Parathyroid adenoma (tissue), 2 donors: ENCODE data around the gene C3orf70.

ENCODE experiments used
- H2AFZ ChIP-seq: fragments of 300-600 bp; sonication (generic); one replicate; pipeline ENCODE4 v1.7.0; 2017; ENCODE audit warnings: antibody characterized with exemption, mild to moderate bottlenecking
- H3K27ac ChIP-seq: fragments of 300-600 bp; sonication (generic); one replicate; pipeline ENCODE4 v1.7.0; 2017
- H3K27me3 ChIP-seq: fragments of 300-600 bp; sonication (generic); one replicate; pipeline ENCODE4 v1.7.0; 2017; ENCODE audit warnings: low read length; ENCODE audit not compliant: control insufficient read depth, insufficient read depth
- H3K36me3 ChIP-seq: fragments of 300-600 bp; sonication (generic); one replicate; pipeline ENCODE4 v1.7.0; 2017; ENCODE audit warnings: low read length; ENCODE audit not compliant: control insufficient read depth, insufficient read depth
- H3K4me1 ChIP-seq: fragments of 300-600 bp; sonication (generic); one replicate; pipeline ENCODE4 v1.7.0; 2017; ENCODE audit warnings: control low read depth
- H3K4me2 ChIP-seq: fragments of 300-600 bp; sonication (generic); one replicate; pipeline ENCODE4 v1.7.0; 2017; ENCODE audit warnings: low read length
- H3K4me3 ChIP-seq: fragments of 300-600 bp; sonication (generic); one replicate; pipeline ENCODE4 v1.7.0; 2017; ENCODE audit warnings: low read depth, low read length
- H3K79me2 ChIP-seq: fragments of 300-600 bp; sonication (generic); one replicate; pipeline ENCODE4 v1.7.0; 2017; ENCODE audit warnings: control low read depth
- H3K9ac ChIP-seq: fragments of 300-600 bp; sonication (generic); one replicate; pipeline ENCODE4 v1.7.0; 2017; ENCODE audit warnings: mild to moderate bottlenecking
- H3K9me3 ChIP-seq: fragments of 300-600 bp; sonication (generic); one replicate; pipeline ENCODE4 v1.7.0; 2017; ENCODE audit warnings: low read length; ENCODE audit not compliant: control insufficient read depth
- TF ChIP-seq, protein P1 (sequence below): fragments of 300-600 bp; sonication (generic); IDR thresholded peaks from one replicate; pipeline ENCODE4 v1.7.0; 2017; ENCODE audit warnings: antibody characterized with exemption, mild to moderate bottlenecking
- donor health status: primary hyperparathyroidism.

Gene C3orf70

DNA sequence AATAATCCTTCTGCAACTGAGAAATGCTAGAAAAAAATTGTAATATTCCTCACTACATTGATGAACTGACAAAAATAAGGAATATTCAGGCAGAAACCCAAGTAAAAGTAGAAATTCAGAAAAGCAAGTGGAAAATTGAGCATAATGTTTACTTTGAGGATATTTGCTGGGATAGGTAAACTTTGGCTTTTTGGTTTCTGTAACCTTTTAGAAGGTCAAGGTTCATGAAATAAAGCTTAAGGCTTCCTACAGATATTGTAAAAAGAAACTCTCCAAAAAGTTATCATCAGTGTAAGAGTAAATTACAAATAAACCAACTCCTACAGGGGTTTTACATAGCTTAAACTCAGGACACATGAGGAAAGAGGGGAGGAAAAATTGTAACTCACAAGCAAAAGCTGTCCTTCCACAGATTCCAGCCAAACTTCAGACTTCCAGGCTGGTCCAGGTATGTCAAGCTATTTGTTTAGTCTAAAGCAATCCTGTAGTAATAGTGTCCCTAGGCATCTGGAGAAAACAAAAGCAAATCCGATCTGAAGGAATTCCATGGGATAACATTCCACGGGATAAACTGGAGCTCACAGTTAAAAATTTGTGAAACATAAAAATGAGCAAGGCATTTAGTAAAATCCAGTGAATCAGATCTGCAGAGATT, 21.1 kb downstream of the C3orf70 start:
- Histone ChIP-seq H2AFZ (no peak overlapping the region), H3K9ac (no peak overlapping the region), H3K4me3 (no peak overlapping the region), H3K4me1 (no peaks in the 10 kb centered on the region), H3K27ac (no peak overlapping the region), H3K9me3 (no peaks in the 10 kb centered on the region), H3K27me3 (no peaks in the 10 kb centered on the region), H3K36me3 (no peaks in the 10 kb centered on the region), H3K4me2 (no peak overlapping the region), H3K79me2 (no peaks in the 10 kb centered on the region)
- TF ChIP-seq, protein P1, sequence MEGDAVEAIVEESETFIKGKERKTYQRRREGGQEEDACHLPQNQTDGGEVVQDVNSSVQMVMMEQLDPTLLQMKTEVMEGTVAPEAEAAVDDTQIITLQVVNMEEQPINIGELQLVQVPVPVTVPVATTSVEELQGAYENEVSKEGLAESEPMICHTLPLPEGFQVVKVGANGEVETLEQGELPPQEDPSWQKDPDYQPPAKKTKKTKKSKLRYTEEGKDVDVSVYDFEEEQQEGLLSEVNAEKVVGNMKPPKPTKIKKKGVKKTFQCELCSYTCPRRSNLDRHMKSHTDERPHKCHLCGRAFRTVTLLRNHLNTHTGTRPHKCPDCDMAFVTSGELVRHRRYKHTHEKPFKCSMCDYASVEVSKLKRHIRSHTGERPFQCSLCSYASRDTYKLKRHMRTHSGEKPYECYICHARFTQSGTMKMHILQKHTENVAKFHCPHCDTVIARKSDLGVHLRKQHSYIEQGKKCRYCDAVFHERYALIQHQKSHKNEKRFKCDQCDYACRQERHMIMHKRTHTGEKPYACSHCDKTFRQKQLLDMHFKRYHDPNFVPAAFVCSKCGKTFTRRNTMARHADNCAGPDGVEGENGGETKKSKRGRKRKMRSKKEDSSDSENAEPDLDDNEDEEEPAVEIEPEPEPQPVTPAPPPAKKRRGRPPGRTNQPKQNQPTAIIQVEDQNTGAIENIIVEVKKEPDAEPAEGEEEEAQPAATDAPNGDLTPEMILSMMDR: no peak

DNA sequence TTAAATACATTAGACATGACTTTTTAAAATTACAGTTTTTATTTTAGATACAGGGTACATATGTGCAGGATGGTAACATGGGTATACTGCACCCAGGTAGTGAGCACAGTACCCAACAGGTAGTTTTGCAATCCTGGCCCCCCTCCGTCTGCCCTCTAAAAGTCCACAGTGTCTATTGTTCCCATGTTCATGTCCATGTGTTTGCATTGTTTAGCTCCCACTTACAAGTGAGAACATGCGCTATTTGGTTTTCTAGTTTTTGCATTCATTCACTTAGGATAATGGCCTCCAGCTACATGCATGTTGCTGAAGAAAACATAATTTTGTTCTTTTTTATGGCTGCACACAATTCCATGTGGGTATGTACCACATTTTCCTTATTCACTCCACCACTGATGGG, 23.8 kb downstream of the C3orf70 start:
- TF ChIP-seq, protein P1: no peak
- Histone ChIP-seq H3K27ac (no peak overlapping the region), H3K4me1 (no peaks in the 10 kb centered on the region), H3K9ac (no peak overlapping the region), H3K4me2 (no peak overlapping the region), H3K9me3 (no peaks in the 10 kb centered on the region), H2AFZ (no peak overlapping the region), H3K27me3 (no peaks in the 10 kb centered on the region), H3K36me3 (no peaks in the 10 kb centered on the region), H3K4me3 (no peak overlapping the region), H3K79me2 (no peaks in the 10 kb centered on the region)

DNA sequence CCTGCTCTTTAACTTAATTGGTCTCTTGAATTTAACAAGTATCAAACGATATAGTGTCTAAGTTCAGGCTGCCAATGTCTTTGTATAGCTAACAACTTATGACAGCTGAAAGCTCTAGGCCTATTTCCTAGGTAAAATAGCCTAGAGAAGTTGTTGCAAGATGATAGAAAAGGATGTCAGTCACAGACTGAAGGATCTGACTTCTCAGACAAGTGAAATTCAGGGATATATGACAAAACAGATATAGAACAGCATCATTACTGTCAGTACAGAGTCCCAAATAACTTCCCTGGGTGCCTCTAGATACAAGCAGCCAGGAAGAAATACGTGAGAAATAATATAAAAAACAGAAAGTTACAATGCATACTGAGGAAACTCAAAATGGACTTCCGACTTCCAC, 26.7 kb downstream of the C3orf70 start:
- TF ChIP-seq, protein P1: no peak
- Histone ChIP-seq H3K4me3 (no peak overlapping the region), H3K4me2 (no peak overlapping the region), H3K9me3 (no peaks in the 10 kb centered on the region), H3K9ac (no peak overlapping the region), H3K36me3 (no peaks in the 10 kb centered on the region), H3K27me3 (no peaks in the 10 kb centered on the region), H3K79me2 (no peaks in the 10 kb centered on the region), H2AFZ (no peak overlapping the region), H3K4me1 (no peaks in the 10 kb centered on the region), H3K27ac (no peak overlapping the region)

DNA sequence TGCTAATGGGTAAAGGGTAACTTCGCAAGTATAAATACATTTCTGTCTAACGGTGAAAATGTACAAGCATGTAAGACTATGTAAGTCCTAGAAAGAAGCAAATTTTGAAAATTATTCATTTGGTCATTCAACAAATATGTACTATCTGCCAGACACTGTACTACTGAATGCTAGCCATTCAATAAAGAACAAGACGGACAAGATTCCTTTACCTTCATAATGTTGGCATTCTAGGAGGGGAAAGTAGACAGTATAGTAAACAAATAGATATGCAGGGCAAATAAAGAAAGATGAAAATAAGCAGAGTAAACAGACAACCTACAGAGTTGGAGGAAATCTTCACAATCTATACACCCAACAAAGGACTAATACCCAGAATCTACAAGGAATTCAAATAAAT, 32.7 kb downstream of the C3orf70 start:
- Histone ChIP-seq H3K79me2 (no peaks in the 10 kb centered on the region), H2AFZ (no peak overlapping the region), H3K27me3 (no peaks in the 10 kb centered on the region), H3K9me3 (no peaks in the 10 kb centered on the region), H3K4me2 (no peak overlapping the region), H3K9ac (no peak overlapping the region), H3K4me1 (no peaks in the 10 kb centered on the region), H3K27ac (no peak overlapping the region), H3K36me3 (no peaks in the 10 kb centered on the region), H3K4me3 (no peak overlapping the region)
- TF ChIP-seq, protein P1: no peak

DNA sequence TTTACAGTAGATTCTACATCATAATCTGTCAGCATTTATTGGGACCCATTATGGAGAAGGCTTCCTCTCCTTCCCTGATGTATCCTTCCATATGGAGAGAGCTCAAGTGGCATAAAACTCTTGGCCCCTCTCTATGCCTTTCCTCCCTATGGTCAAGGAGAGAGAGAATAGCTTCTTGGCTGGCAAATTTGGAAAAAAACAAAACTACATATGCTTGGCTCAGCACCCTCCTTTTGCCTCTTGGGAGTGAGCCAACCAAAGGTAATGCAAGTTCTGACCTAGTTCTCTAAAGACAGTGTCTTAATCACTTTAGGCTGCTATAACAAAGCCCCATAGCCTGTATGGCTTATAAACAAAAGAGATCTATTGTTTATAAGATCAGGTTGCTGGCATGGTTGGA, 37.5 kb downstream of the C3orf70 start:
- Histone ChIP-seq H3K27me3 (no peaks in the 10 kb centered on the region), H3K4me1 (no peaks in the 10 kb centered on the region), H3K4me3 (no peak overlapping the region), H3K36me3 (no peaks in the 10 kb centered on the region), H3K4me2 (no peak overlapping the region), H3K9me3 (no peaks in the 10 kb centered on the region), H3K27ac (no peak overlapping the region), H3K79me2 (no peaks in the 10 kb centered on the region), H3K9ac (no peak overlapping the region), H2AFZ (no peak overlapping the region)
- TF ChIP-seq, protein P1: no peak
